GM19238 (cell line): ENCODE results near the gene SERPING1.

Experiments
- DNase-seq: peaks from one replicate; pipeline ENCODE4 v3.0.0; 2011; ENCODE audit warnings: low spot score; ENCODE audit not compliant: insufficient read length

Gene SERPING1

GRCh38 chr11:57597916-57598830, 688 bp downstream of the SERPING1 start:
- DNase-seq, result no peak

GRCh38 chr11:57598831-57599155, 1.3 kb downstream of the SERPING1 start:
- no peak for DNase-seq

- DNase-seq, result no peak
Measured at GRCh38 chr11:57599381-57599780, 1.9 kb downstream of the SERPING1 start.

- no peak for DNase-seq
Measured at GRCh38 chr11:57601297-57601696, 3.8 kb downstream of the SERPING1 start.

- no peak for DNase-seq
Measured at GRCh38 chr11:57604296-57605027, 7.0 kb downstream of the SERPING1 start.

GRCh38 chr11:57605028-57605420, 7.5 kb downstream of the SERPING1 start:
- no peak for DNase-seq

- no peak for DNase-seq
Measured at GRCh38 chr11:57610170-57610569, 12.7 kb downstream of the SERPING1 start.

- no peak for DNase-seq
Measured at GRCh38 chr11:57614234-57614772, 16.8 kb downstream of the SERPING1 start.

DNA sequence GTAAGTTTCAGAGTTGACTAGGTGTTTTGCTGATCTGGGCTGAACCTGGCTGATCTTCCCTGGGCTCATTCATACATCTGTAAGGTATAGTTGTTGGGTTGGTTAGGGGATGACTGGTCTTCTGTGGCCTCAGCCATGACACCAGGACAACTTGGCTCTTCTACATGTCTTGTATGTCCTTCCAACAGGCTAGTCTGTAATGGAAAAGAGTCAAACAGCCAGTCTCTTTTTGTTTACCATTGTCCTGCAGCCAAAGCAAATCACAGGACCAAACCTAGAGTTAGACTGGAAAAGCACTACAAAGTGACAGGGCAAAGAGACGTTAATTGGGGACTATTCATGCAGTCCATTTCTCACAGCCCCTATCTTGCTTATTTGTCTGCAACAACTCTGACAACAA, 17.8 kb downstream of the SERPING1 start:
- DNase-seq, result no peak

GRCh38 chr11:57616595-57616994, 19.1 kb downstream of the SERPING1 start:
- DNase-seq, result no peak

GRCh38 chr11:57618438-57618837, 21.0 kb downstream of the SERPING1 start:
- no peak for DNase-seq

GRCh38 chr11:57619331-57619730, 21.8 kb downstream of the SERPING1 start:
- DNase-seq, result no peak

DNA sequence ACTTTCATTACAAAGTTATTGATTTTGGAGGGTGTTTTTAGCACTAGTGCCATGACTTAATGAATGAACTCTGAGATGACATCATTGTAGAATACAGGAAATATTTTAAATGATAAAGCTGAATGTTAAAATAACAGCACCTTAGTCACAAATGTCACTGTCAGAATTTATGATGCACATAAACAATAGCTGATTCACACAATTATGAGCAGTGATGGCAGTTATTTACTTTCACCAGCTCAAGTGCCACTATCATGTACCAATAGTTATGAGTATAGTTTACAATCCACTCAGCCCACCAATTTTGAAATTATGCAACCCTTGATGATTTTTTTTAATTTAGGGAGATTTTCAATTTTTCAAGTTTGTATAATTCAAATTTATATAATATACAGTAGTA, 23.0 kb downstream of the SERPING1 start:
- DNase-seq, result no peak

DNA sequence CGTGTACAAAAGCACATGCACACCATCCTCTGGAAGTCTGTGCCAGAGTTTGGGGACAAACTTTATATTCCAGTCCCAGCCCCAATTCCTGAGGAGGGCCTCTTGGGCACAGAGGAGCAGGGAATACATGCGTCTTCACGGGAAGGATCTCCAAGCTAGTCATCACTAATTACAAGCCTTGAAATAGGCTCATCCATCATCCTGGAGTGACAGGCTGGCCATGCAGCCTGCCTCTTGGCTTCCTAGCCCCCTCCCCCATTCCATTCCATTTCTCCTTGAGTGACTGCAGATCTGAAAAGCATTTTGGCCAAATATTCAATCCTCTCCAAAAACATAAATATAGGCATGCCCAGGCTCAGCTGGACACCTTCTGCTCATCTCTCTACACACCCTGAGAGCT, 24.8 kb downstream of the SERPING1 start:
- DNase-seq, result no peak

GRCh38 chr11:57624864-57625263, 27.4 kb downstream of the SERPING1 start:
- DNase-seq, result no peak

- DNase-seq, result no peak
Measured at GRCh38 chr11:57626895-57627294, 29.4 kb downstream of the SERPING1 start.

DNA sequence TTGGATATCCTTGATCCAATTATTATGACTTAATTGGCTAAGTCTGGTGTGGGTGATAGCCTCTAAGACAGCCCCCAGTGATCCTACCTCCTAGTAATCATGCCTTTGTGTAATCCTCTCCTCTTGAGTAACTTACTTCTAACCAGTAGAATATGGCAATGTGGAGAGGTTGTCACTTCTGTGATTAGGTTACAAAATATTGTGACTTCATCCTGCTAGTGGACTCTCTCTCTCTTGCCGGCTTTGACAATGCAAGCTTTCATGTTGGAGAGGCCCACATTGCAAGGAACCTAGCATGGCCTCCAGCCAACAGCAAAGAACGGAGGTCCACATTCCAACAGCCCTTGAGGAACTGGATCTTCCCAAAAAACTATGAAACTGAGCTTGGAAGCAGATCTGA, 32.7 kb downstream of the SERPING1 start:
- no peak for DNase-seq

DNA sequence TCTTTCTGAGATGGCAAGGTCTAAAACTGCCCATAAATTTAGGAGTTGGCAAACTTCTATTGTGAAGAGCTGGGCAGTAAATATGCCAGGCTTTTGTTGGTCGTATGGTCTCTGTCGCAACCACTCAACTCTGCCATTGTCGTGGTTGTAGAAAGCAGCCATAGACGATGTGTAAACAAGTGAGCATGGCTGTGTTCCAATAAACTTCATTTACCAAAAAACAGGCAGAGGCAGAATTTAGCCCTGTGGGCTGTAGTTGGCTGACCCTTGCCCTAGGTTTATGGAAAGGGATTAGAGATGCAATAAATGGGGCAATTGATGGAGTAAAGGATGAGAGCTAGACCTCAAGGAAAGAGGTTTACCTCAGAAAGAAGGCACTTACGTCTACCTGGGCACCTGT, 34.6 kb downstream of the SERPING1 start:
- no peak for DNase-seq

GRCh38 chr11:57633394-57634070, 36.0 kb downstream of the SERPING1 start:
- no peak for DNase-seq

DNA sequence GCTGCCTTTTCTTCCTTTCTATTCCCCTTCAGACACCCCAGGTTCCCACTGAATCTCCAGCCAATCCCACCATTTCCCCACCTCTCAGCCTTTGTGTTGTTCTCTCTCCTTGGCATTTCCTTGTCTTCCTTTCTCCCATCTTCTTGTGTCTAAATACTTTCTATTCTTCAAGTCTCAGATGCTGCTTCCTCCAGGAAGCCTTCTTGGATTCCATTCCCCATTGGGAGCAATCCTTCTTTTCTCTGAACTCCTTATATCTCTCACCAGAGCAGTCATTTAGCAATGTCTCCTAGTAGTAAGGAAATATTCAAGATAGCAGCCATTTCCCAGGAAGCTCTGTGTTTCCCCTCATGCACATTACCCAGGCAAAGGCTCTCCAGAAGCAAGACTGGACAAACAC, 36.8 kb downstream of the SERPING1 start:
- DNase-seq, result no peak

- DNase-seq, result no peak
Measured at GRCh38 chr11:57635246-57635645, 37.8 kb downstream of the SERPING1 start.

DNA sequence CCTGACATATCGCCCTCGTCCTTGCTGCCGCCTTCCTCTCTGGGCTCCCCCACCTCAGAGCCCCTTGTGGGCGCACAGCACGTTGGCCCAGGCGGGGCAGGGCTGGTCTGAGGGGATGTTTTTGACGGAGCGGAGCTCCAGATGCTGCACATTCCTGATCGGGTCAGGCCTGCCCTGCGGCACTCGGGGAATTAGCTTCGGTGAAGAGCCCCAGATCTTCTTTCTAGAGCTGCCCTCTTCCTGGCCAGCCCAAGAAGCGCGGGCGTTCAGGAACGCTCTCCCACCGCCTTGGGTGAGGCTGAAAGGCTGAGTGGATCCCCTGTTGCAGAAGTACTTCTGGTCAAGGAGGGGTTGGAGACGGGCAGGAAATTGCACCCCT, 40.1 kb downstream of the SERPING1 start:
- no peak for DNase-seq
